Large intestine (tissue), 3 donors: Measurements from ENCODE around the gene TMEM205. TPM values are rescaled to one million over a fixed set of nuclear protein-coding genes. Genes with fewer than 3 reads are reported as not detected.

ENCODE experiments used
- DNase-seq, 2 donors: peaks; one replicate each; pipeline versions ENCODE4 v3.0.0 to v3.0.0-alpha.2; 2013
- H3K27ac ChIP-seq: one replicate; pipeline ENCODE4 v1.5.1; 2013; ENCODE audit warnings: low read length
- H3K27me3 ChIP-seq: 2 replicates; pipeline ENCODE4 v1.6.1; 2013; ENCODE audit warnings: low read length; ENCODE audit not compliant: control insufficient read depth, insufficient read depth
- H3K36me3 ChIP-seq: 2 replicates; pipeline ENCODE4 v1.6.1; 2013; ENCODE audit warnings: low read length; ENCODE audit not compliant: control insufficient read depth, insufficient read depth
- H3K4me1 ChIP-seq: one replicate; pipeline ENCODE4 v1.6.1; 2013; ENCODE audit warnings: low read length; ENCODE audit not compliant: control insufficient read depth, insufficient read depth
- H3K4me3 ChIP-seq: one replicate; pipeline ENCODE4 v1.5.1; 2013; ENCODE audit warnings: low read length
- H3K9me3 ChIP-seq: one replicate; pipeline ENCODE4 v1.6.1; 2013; ENCODE audit warnings: mild to moderate bottlenecking, low read depth, low read length, moderate library complexity; ENCODE audit not compliant: control insufficient read depth
- WGBS: methylation state at CpG from one replicate; pipeline ENCODE4 v1.1.5; 2013; ENCODE audit warnings: low lambda C conversion rate; ENCODE audit not compliant: insufficient coverage; 5-methylcytosine and 5-hydroxymethylcytosine counted together
- polyA plus RNA-seq: library from polyadenylated mRNA; unstranded; fragments of 120-200 nt; gene quantifications from one replicate; pipeline ENCODE4 v1.2.1, GENCODE V29; 2013

TMEM205 gene
- polyA plus RNA-seq, 1 donor: 111 TPM

- peak in 1 of 2 donors; percentile 73 for DNase-seq
- Histone ChIP-seq H3K36me3 (peaks cover under 1% of the 10 kb centered on the region), H3K9me3 (no peaks in the 10 kb centered on the region), H3K27me3 (no peaks in the 10 kb centered on the region), H3K4me3 (no peak overlapping the region), H3K27ac (peak overlapping the region; percentile 93), H3K4me1 (peaks cover 13% of the 10 kb centered on the region)
- WGBS: 60% methylated on average over 1 of the region's 10 CpGs
These were observed 27.3 kb upstream of the TMEM205 start for GRCh38 chr19:11373166-11373884.

GRCh38 chr19:11370744-11371143, 24.7 kb upstream of the TMEM205 start:
- Histone ChIP-seq H3K27ac (no peak overlapping the region), H3K4me3 (no peak overlapping the region), H3K36me3 (peaks cover 7% of the 10 kb centered on the region), H3K4me1 (peaks cover 12% of the 10 kb centered on the region), H3K9me3 (no peaks in the 10 kb centered on the region), H3K27me3 (no peaks in the 10 kb centered on the region)
- no peak for DNase-seq
- WGBS: 100% methylated on average over 1 of the region's 2 CpGs

- H3K36me3 ChIP-seq: peaks cover 17% of the 10 kb centered on the region
- no CpG with 5 or more reads among the region's 2 CpGs for WGBS
These were observed 21.5 kb upstream of the TMEM205 start for GRCh38 chr19:11367528-11367927.

GRCh38 chr19:11365557-11366117, 19.6 kb upstream of the TMEM205 start:
- Histone ChIP-seq H3K4me3 (no peak overlapping the region), H3K4me1 (peaks cover 20% of the 10 kb centered on the region), H3K27ac (no peak overlapping the region), H3K9me3 (no peaks in the 10 kb centered on the region), H3K27me3 (no peaks in the 10 kb centered on the region), H3K36me3 (peaks cover 19% of the 10 kb centered on the region)
- no peak for DNase-seq
- WGBS: no CpG with 5 or more reads among the region's 7 CpGs

More at GRCh38 chr19:11367528-11367927, 21.5 kb upstream of the TMEM205 start:
- peaks cover 2% of the 10 kb centered on the region for H3K4me1 ChIP-seq
- H3K9me3 ChIP-seq: no peaks in the 10 kb centered on the region
- H3K27me3 ChIP-seq: no peaks in the 10 kb centered on the region
- H3K4me3 ChIP-seq: no peak overlapping the region
- H3K27ac ChIP-seq: no peak overlapping the region
- DNase-seq: no peak

- H3K36me3 ChIP-seq: peaks cover 19% of the 10 kb centered on the region
- H3K4me3 ChIP-seq: no peak overlapping the region
- H3K4me1 ChIP-seq: peaks cover 21% of the 10 kb centered on the region
- no CpG with 5 or more reads among the region's 5 CpGs for WGBS
- no peak overlapping the region for H3K27ac ChIP-seq
- no peaks in the 10 kb centered on the region for H3K27me3 ChIP-seq
- no peak for DNase-seq
- H3K9me3 ChIP-seq: no peaks in the 10 kb centered on the region
These were observed 18.9 kb upstream of the TMEM205 start for GRCh38 chr19:11364935-11365334.

- H3K36me3 ChIP-seq: peaks cover 19% of the 10 kb centered on the region
These were observed 18.3 kb upstream of the TMEM205 start for GRCh38 chr19:11364296-11364904.

GRCh38 chr19:11363881-11364280, 17.8 kb upstream of the TMEM205 start:
- H3K27ac ChIP-seq: no peak overlapping the region
- DNase-seq: no peak
- H3K4me1 ChIP-seq: peaks cover 21% of the 10 kb centered on the region
- H3K9me3 ChIP-seq: no peaks in the 10 kb centered on the region
- no peak overlapping the region for H3K4me3 ChIP-seq
- no CpG with 5 or more reads among the region's 10 CpGs for WGBS
- H3K36me3 ChIP-seq: peaks cover 19% of the 10 kb centered on the region
- no peaks in the 10 kb centered on the region for H3K27me3 ChIP-seq

More at GRCh38 chr19:11364296-11364904, 18.3 kb upstream of the TMEM205 start:
- Histone ChIP-seq H3K4me1 (peaks cover 21% of the 10 kb centered on the region), H3K9me3 (no peaks in the 10 kb centered on the region), H3K27me3 (no peaks in the 10 kb centered on the region), H3K4me3 (no peak overlapping the region), H3K27ac (no peak overlapping the region)
- DNase-seq: no peak
- no CpG with 5 or more reads among the region's 28 CpGs for WGBS

- H3K4me3 ChIP-seq: peak overlapping the region; percentile 33
- H3K36me3 ChIP-seq: peaks cover 15% of the 10 kb centered on the region
- peak in 1 of 2 donors; percentile 81 for DNase-seq
- peak overlapping the region; percentile 45 for H3K27ac ChIP-seq
- no peaks in the 10 kb centered on the region for H3K27me3 ChIP-seq
- H3K4me1 ChIP-seq: peaks cover 21% of the 10 kb centered on the region
- WGBS: no CpG with 5 or more reads among the region's 35 CpGs
- no peaks in the 10 kb centered on the region for H3K9me3 ChIP-seq
These were observed 16.0 kb upstream of the TMEM205 start for GRCh38 chr19:11361771-11362731.

- Histone ChIP-seq H3K36me3 (peaks cover 15% of the 10 kb centered on the region), H3K4me3 (peak overlapping the region; percentile 33), H3K27ac (peak overlapping the region; percentile 45), H3K27me3 (no peaks in the 10 kb centered on the region), H3K9me3 (no peaks in the 10 kb centered on the region), H3K4me1 (peaks cover 21% of the 10 kb centered on the region)
- WGBS: no CpG with 5 or more reads among the region's 43 CpGs
- DNase-seq: peak; percentile 81 to 88
These were observed 15.1 kb upstream of the TMEM205 start for GRCh38 chr19:11361037-11361770.
